GM12874 (cell line): ENCODE data around the gene DRG2.

Experiments
- CTCF ChIP-seq: IDR thresholded peaks from 2 replicates; pipeline ENCODE4 v1.5.1; 2011; ENCODE audit warnings: low read depth, mild to moderate bottlenecking, control low read depth, low read length, moderate library complexity; ENCODE audit not compliant: insufficient read depth

Gene DRG2

GRCh38 chr17:18109935-18110485 is 22.3 kb downstream of the DRG2 start:
- no peak for TF ChIP-seq CTCF

- no peak for TF ChIP-seq CTCF
Measured at GRCh38 chr17:18110636-18111145, 22.9 kb downstream of the DRG2 start.

GRCh38 chr17:18111330-18111971 is 23.7 kb downstream of the DRG2 start:
- TF ChIP-seq CTCF, result no peak

- no peak for TF ChIP-seq CTCF
Measured at GRCh38 chr17:18115517-18115916, 27.8 kb downstream of the DRG2 start.

GRCh38 chr17:18116078-18116477 is 28.3 kb downstream of the DRG2 start:
- no peak for TF ChIP-seq CTCF

- TF ChIP-seq CTCF, result no peak
Measured at GRCh38 chr17:18117533-18117932, 29.8 kb downstream of the DRG2 start.

GRCh38 chr17:18117982-18118975 is 30.5 kb downstream of the DRG2 start:
- no peak for TF ChIP-seq CTCF
